Subcutaneous abdominal adipose tissue (tissue), 5 donors: Measurements from ENCODE around the gene PANK4.

Experiments used
- H3K27ac ChIP-seq: one replicate; pipeline ENCODE4 v1.7.0; 2013; ENCODE audit warnings: low read depth, mild to moderate bottlenecking, inconsistent platforms, low read length, moderate library complexity
- H3K27me3 ChIP-seq, 5 donors: one replicate each; pipeline ENCODE4 v1.7.0; 2013; ENCODE audit warnings: low read length in 5 of 5, inconsistent platforms in 1 of 5; ENCODE audit not compliant: control insufficient read depth in 5 of 5, insufficient read depth in 4 of 5
- H3K36me3 ChIP-seq, 5 donors: one replicate each; pipeline ENCODE4 v1.7.0; 2013; ENCODE audit warnings: low read length in 5 of 5; ENCODE audit not compliant: control insufficient read depth in 5 of 5, insufficient read depth in 5 of 5
- H3K4me1 ChIP-seq, 5 donors: one replicate each; pipeline ENCODE4 v1.7.0; 2013; ENCODE audit warnings: low read length in 5 of 5, mild to moderate bottlenecking in 3 of 5, moderate library complexity in 1 of 5; ENCODE audit not compliant: control insufficient read depth in 5 of 5, insufficient read depth in 5 of 5
- H3K4me3 ChIP-seq, 5 donors: one replicate each; pipeline ENCODE4 v1.7.0; 2013; ENCODE audit warnings: low read length in 5 of 5, low read depth in 1 of 5
- H3K9ac ChIP-seq, 5 donors: one replicate each; pipeline ENCODE4 v1.7.0; 2013; ENCODE audit warnings: low read length in 5 of 5, mild to moderate bottlenecking in 4 of 5, moderate library complexity in 3 of 5
- H3K9me3 ChIP-seq, 5 donors: one replicate each; pipeline ENCODE4 v1.7.0; 2013; ENCODE audit warnings: low read length in 5 of 5; ENCODE audit not compliant: control insufficient read depth in 5 of 5
- donor health status: healthy.
- donor health status: healthy.
- donor health status: healthy.
- donor health status: healthy.
- donor health status: healthy.

The PANK4 gene

DNA sequence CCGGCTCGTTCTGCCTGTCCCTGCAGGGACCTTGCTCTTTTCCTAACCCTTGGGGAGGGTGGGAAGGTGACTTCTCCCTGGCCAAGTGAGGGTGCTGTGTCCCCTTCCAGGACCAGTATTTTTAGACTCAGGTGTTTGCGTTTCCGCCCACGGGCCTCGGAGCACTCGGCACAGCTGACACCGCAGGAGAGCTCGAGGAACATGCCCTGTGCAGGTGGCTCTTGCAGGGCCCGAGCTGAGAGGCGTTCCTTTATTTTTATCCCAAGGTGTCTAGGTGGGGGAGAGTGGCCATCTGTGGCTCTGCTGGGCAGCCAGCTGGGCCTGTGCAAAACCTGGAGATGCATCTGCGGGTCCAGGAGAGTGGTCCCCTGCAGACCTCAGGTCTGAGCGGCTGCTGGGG is 34.3 kb downstream of the PANK4 start:
- Histone ChIP-seq H3K27ac (no peak overlapping the region), H3K27me3 (peaks cover 7 to 36% (median 25%) of the 10 kb centered on the region in 5 donors), H3K4me1 (no peaks in the 10 kb centered on the region), H3K4me3 (no peak overlapping the region), H3K9ac (no peak overlapping the region), H3K36me3 (no peaks in the 10 kb centered on the region), H3K9me3 (peaks cover 6 to 22% (median 18%) of the 10 kb centered on the region in 5 donors)

DNA sequence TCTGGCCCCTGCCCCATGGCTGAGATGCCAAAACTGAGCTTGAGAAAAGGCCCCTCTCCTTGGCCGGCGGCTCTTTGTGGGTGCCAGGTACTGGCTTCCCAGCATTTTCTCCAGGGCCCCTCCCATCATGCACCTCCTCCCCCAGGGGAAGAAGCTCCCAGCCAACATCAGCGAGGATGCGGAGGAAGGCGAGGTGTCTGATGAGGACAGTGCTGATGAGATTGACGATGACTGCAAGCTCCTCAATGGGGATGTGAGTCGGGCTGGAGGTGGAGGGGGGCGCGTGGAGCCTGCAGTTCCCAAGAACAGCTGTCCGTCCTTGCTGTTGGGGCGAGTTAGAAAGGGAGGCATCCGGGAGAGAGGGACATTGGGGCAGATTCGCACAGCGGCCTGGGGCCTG is 36.8 kb downstream of the PANK4 start:
- Histone ChIP-seq H3K9me3 (peaks cover 6 to 22% (median 18%) of the 10 kb centered on the region in 5 donors), H3K27me3 (peaks cover 7 to 46% (median 19%) of the 10 kb centered on the region in 5 donors), H3K4me3 (no peak overlapping the region), H3K36me3 (no peaks in the 10 kb centered on the region), H3K4me1 (no peaks in the 10 kb centered on the region), H3K27ac (no peak overlapping the region), H3K9ac (no peak overlapping the region)

DNA sequence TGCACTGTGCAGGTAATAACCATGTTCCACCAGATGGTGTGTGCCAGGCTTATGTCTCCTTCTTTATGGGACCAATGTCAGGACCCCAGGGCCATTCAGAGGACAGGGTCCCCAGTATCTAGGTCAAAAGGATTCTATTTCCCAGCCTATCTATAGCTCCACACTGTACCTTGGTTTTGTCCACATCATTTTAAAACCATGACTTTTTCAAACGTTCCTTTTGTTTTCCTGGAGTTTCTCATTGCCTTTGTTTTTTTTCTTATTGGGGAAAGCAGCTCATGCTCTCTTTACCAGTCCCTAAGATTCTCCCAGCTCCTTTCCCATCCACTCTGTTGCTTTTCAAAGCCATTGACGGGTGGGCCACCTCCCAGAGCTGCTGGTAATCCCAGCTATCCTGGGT is 37.7 kb downstream of the PANK4 start:
- Histone ChIP-seq H3K4me3 (no peak overlapping the region), H3K4me1 (no peaks in the 10 kb centered on the region), H3K36me3 (no peaks in the 10 kb centered on the region), H3K9me3 (peaks cover 6 to 22% (median 18%) of the 10 kb centered on the region in 5 donors), H3K9ac (no peak overlapping the region), H3K27me3 (peaks cover 7 to 42% (median 17%) of the 10 kb centered on the region in 5 donors), H3K27ac (no peak overlapping the region)

DNA sequence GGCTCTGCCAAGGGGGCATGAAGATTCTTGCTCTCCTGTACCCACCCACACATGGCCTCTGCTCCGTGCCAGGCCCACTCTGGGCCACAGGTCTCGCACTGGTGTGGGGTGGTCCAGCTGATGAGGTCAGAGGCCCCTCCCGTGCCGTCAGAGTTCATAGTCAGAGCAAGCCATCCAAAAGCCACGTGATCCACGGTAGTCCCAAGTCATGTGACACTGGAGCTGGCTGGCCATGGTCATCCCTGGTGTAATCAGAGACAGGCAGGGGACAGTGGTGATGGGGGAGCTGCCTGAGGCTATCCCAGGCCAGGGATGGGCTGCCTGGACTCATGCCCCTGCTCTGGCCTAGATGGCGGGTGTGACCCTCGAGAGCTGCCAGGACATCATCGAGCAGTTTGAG is 39.8 kb downstream of the PANK4 start:
- Histone ChIP-seq H3K9me3 (peaks cover 6 to 22% (median 18%) of the 10 kb centered on the region in 5 donors), H3K4me1 (no peaks in the 10 kb centered on the region), H3K27me3 (peaks cover 3 to 27% (median 4%) of the 10 kb centered on the region in 5 donors), H3K9ac (no peak overlapping the region), H3K36me3 (no peaks in the 10 kb centered on the region), H3K4me3 (no peak overlapping the region), H3K27ac (no peak overlapping the region)

DNA sequence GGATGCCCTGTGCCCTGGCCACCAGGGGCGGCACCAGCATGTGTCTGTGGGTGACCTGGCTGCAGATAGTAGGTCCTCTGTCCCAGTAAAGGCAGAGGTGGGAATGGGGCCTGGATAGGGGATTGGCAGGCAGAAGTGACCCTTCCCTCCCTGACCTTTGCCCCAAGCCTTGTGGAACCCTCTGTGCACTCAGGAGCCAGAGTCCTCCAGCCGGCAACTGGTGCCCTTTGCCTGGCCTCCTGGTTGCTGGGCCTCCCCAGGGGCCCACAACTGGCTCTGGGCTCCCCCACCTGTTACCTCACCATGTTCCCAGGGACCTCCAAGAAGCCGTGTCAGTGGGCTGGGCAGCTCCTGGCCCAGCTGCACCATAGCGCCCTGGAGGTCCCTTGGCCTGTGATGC is 40.4 kb downstream of the PANK4 start:
- Histone ChIP-seq H3K4me1 (no peaks in the 10 kb centered on the region), H3K9ac (no peak overlapping the region), H3K9me3 (peaks cover 6 to 22% (median 18%) of the 10 kb centered on the region in 5 donors), H3K36me3 (no peaks in the 10 kb centered on the region), H3K27ac (no peak overlapping the region), H3K4me3 (no peak overlapping the region), H3K27me3 (peaks cover 0 to 24% (median 2%) of the 10 kb centered on the region in 5 donors)

DNA sequence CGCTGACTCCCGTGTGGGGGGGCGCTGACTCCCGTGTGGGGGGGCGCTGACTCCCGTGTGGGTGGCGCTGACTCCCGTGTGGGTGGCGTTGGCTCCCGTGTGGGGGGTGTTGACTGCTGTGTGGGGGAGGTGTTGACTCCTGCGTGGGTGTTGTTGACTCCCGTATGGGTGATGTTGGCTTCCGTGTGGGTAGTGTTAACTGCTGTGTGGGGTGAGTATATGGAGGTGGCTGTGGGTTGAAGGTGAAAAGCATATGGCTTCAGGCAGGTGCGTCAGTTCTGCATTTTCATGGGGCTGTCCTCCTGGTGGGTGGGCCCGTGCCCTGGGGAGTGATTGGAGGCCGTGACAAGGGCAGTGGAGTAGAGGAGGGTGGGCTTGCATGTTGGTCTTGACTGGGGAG is 42.4 kb downstream of the PANK4 start:
- peaks cover 2 to 16% (median 10%) of the 10 kb centered on the region in 5 donors for H3K9me3 ChIP-seq

DNA sequence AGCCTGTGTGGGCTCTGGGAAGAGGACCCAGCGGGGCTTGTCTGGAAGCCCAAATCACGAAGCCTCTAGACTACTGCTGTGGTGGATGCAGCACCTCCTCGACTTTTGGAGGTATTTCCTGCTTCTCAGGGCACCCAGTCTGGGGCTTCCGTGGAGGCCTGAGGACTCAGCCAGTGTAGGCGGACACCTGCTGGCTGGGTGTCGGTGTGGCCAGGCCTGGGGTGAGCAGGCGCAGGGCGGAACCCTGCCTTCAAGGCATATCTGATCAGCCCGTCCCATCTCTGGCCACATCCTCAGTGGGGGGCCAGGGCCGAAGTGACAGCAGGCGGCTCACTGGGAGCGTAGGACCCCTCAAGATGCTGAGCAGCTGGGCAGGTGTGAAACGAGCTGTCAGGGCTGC is 43.4 kb downstream of the PANK4 start:
- H3K9ac ChIP-seq, result no peak overlapping the region
- no peak overlapping the region for H3K4me3 ChIP-seq
- H3K4me1 ChIP-seq, result no peaks in the 10 kb centered on the region
- no peak overlapping the region for H3K27ac ChIP-seq
- peaks cover 0 to 23% (median 7%) of the 10 kb centered on the region in 5 donors for H3K27me3 ChIP-seq
- peaks cover 0 to 6% (median under 1%) of the 10 kb centered on the region in 5 donors for H3K9me3 ChIP-seq
- H3K36me3 ChIP-seq, result no peaks in the 10 kb centered on the region

More for the DNA sequence above, 42.4 kb downstream of the PANK4 start:
- H3K27me3 ChIP-seq, result peaks cover 0 to 19% (median 0%) of the 10 kb centered on the region in 5 donors
- no peak overlapping the region for H3K9ac ChIP-seq
- no peak overlapping the region for H3K4me3 ChIP-seq
- no peaks in the 10 kb centered on the region for H3K4me1 ChIP-seq
- no peaks in the 10 kb centered on the region for H3K36me3 ChIP-seq
- H3K27ac ChIP-seq, result no peak overlapping the region

DNA sequence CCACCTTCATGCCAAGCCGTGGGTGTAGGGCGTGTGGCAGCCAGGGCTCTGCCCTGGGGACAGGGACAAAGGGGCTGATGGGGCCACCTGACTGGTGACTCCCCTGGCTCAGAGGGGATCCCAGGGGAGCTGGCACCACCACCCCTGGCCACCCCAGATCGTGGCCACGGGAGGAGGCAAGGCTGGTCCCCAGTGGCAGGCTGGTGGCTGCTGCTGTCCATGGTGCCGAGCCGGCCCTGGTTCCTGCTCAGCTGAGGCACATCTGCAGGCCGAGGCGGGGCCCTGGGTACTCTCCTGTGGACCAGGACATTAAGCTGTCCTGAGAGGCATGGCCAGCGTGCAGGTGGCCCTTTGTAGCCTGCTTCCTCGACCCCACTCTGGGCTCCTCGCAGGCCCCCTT is 43.8 kb downstream of the PANK4 start:
- Histone ChIP-seq H3K36me3 (no peaks in the 10 kb centered on the region), H3K9ac (no peak overlapping the region), H3K27me3 (peaks cover 0 to 23% (median 7%) of the 10 kb centered on the region in 5 donors), H3K9me3 (peaks cover 0 to 2% (median 0%) of the 10 kb centered on the region in 5 donors), H3K4me1 (no peaks in the 10 kb centered on the region), H3K4me3 (no peak overlapping the region), H3K27ac (no peak overlapping the region)

DNA sequence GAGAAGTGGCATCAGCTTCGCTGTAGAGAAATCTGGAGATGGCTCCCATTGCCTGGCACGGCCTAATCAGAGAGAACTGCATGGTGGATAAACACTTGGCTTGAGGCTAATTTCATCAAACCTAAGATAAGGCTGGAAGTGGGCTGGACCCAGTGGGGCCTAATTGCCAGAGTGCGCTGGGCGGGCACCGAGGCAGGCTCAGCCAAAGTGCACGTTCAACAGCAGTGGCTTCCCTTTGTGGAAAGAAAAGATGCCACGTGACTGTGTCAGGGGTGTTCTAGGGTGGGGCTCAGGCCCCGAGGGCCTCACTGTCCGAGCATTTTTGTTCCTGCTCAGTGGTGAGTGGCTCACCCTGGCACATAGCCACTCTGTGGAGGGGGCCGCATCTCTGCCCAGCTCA is 44.5 kb downstream of the PANK4 start:
- Histone ChIP-seq H3K36me3 (no peaks in the 10 kb centered on the region), H3K9ac (no peak overlapping the region), H3K4me1 (no peaks in the 10 kb centered on the region), H3K4me3 (no peak overlapping the region), H3K27me3 (peaks cover 5 to 22% (median 10%) of the 10 kb centered on the region in 5 donors), H3K27ac (no peak overlapping the region), H3K9me3 (no peaks in the 10 kb centered on the region)

DNA sequence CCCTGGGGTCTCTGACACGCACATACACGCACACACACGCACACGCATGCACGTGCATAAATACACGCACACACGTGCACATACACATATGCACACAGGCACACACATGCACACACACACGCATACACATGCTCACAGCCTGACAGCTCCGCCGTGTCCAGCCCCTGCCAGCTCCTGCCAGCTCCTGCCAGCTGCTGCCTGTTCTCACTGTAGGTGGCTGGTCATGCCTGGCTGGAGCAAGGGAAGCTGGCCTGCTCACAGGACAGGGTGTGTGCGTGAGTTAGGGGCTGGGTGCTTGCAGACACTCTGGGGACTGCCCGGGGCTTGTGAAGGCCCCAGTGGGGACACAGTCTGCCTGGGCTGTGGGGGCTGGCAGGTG is 45.4 kb downstream of the PANK4 start:
- Histone ChIP-seq H3K9me3 (no peaks in the 10 kb centered on the region), H3K36me3 (no peaks in the 10 kb centered on the region), H3K9ac (no peak overlapping the region), H3K4me3 (no peak overlapping the region), H3K27ac (no peak overlapping the region), H3K27me3 (peaks cover 7 to 17% (median 14%) of the 10 kb centered on the region in 5 donors), H3K4me1 (no peaks in the 10 kb centered on the region)
